Neural cell (in vitro differentiated cells): Measurements from ENCODE around the gene SAE1.
"Not testable (repeated sequence)": the region's sequence is repeated elsewhere in the genome, so short reads cannot be mapped to it uniquely, and the experiment has no call there.

ENCODE experiments used
- CTCF ChIP-seq: fragments of 450-650 bp; IDR thresholded peaks from 2 replicates; pipeline ENCODE4 v1.5.1; 2014; ENCODE audit warnings: antibody characterized with exemption, mild to moderate bottlenecking, moderate library complexity; ENCODE audit not compliant: poor library complexity, severe bottlenecking
- EP300 ChIP-seq: fragments of 450-650 bp; conservative IDR thresholded peaks from 2 replicates; pipeline ENCODE4 v1.6.1; 2014; ENCODE audit warnings: antibody characterized with exemption, mild to moderate bottlenecking, moderate library complexity; ENCODE audit not compliant: poor library complexity, severe bottlenecking
- EZH2 ChIP-seq: fragments of 200-600, 300-800 bp; shearing (Covaris generic), sonication (generic); IDR thresholded peaks from 2 replicates; pipeline ENCODE4 v1.6.1; 2014; ENCODE audit warnings: antibody characterized with exemption, low read length, borderline replicate concordance, mild to moderate bottlenecking; ENCODE audit not compliant: insufficient read depth, poor library complexity, severe bottlenecking
- MXI1 ChIP-seq: fragments of 450-650 bp; conservative IDR thresholded peaks from 2 replicates; pipeline ENCODE4 v1.6.1; 2014; ENCODE audit warnings: antibody characterized with exemption, mild to moderate bottlenecking; ENCODE audit not compliant: poor library complexity, severe bottlenecking
- POLR2AphosphoS5 ChIP-seq: IDR thresholded peaks from 2 replicates; pipeline ENCODE4 v1.6.1; 2012
- RAD21 ChIP-seq: fragments of 450-650 bp; conservative IDR thresholded peaks from 2 replicates; pipeline ENCODE4 v1.6.1; 2014; ENCODE audit warnings: antibody characterized with exemption, mild to moderate bottlenecking, moderate library complexity
- REST ChIP-seq: IDR thresholded peaks from 2 replicates; pipeline ENCODE4 v1.6.1; 2012; ENCODE audit warnings: borderline replicate concordance
- SMC3 ChIP-seq: fragments of 450-650 bp; conservative IDR thresholded peaks from 2 replicates; pipeline ENCODE4 v1.6.1; 2014; ENCODE audit warnings: antibody characterized with exemption, mild to moderate bottlenecking, moderate library complexity; ENCODE audit not compliant: poor library complexity

- TF ChIP-seq POLR2AphosphoS5, CTCF, REST, MXI1, EP300, EZH2, RAD21, SMC3: not testable (repeated sequence)
Observed at GRCh38 chr19:47141252-47141651, 10.6 kb downstream of the SAE1 start.
